Neuron (in vitro differentiated cells): Measurements from ENCODE around the gene RBKS.
"Not testable (repeated sequence)": the region's sequence is repeated elsewhere in the genome, so short reads cannot be mapped to it uniquely, and the experiment has no call there.

Experiments used
- H2AFZ ChIP-seq: one replicate; pipeline ENCODE4 v1.6.1; 2013; ENCODE audit warnings: low read depth, mild to moderate bottlenecking, inconsistent platforms, low read length, moderate library complexity
- H3K27me3 ChIP-seq: one replicate; pipeline ENCODE4 v1.6.1; 2013; ENCODE audit warnings: low read length; ENCODE audit not compliant: insufficient read depth
- H3K36me3 ChIP-seq: one replicate; pipeline ENCODE4 v1.6.1; 2013; ENCODE audit warnings: low read length; ENCODE audit not compliant: insufficient read depth
- H3K4me1 ChIP-seq: one replicate; pipeline ENCODE4 v1.6.1; 2013; ENCODE audit warnings: low read length; ENCODE audit not compliant: insufficient read depth
- H3K4me3 ChIP-seq: 2 replicates; pipeline ENCODE4 v1.5.1; 2013; ENCODE audit warnings: mild to moderate bottlenecking, low read length, moderate library complexity
- H3K9me3 ChIP-seq: one replicate; pipeline ENCODE4 v1.6.1; 2013; ENCODE audit warnings: low read length

Gene RBKS

GRCh38 chr2:27881815-27882583, 8.2 kb downstream of the RBKS start:
- H3K27me3 ChIP-seq, H3K4me3 ChIP-seq, H2AFZ ChIP-seq, H3K9me3 ChIP-seq, H3K36me3 ChIP-seq, H3K4me1 ChIP-seq: not testable (repeated sequence)

GRCh38 chr2:27878825-27879224, 11.4 kb downstream of the RBKS start:
- no peak overlapping the region for H3K4me3 ChIP-seq
- H3K9me3 ChIP-seq, result no peaks in the 10 kb centered on the region
- H3K27me3 ChIP-seq, result no peaks in the 10 kb centered on the region
- H3K36me3 ChIP-seq, result no peaks in the 10 kb centered on the region
- H3K4me1 ChIP-seq, result no peaks in the 10 kb centered on the region
- no peak overlapping the region for H2AFZ ChIP-seq

DNA sequence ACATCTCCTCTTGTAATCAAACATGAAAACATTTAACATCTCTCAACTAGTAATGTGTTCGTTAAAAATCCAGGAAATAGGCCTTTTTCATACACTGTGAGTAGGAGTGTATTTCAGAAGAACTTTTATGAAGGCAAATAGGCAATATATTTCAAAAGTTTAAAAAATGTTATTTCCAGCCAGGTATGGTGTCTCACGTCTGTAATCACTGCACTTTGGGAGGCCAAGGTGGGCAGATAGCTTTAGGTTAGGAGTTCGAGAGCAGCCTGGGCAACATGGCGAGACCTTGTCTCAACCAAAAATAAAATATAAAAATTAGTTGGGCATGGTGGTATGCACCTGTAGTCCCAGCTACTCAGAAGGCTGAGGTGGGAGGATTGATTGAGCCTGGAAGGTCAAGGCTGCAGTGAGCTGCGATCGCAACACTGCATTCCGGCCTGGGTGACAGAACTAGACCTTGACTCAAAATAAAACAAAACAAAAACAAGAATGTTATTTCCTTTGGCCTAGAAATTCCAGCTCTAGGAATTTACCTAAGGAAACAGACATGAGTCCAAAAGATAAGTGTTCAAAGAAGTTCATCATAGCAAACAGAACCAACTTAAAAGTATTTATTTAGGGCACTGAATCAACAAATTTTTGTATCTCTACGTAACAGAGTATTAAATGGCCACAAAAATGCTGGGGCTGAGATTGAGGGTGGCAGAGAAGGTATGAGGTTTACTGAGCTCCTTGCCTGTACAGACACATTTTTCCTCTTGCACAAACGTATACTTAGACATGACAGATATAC, 14.9 kb downstream of the RBKS start:
- H3K4me3 ChIP-seq, result no peak overlapping the region
- H3K27me3 ChIP-seq, result no peaks in the 10 kb centered on the region
- H2AFZ ChIP-seq, result no peak overlapping the region
- H3K9me3 ChIP-seq, result no peaks in the 10 kb centered on the region
- no peaks in the 10 kb centered on the region for H3K4me1 ChIP-seq
- no peaks in the 10 kb centered on the region for H3K36me3 ChIP-seq

- Histone ChIP-seq H3K27me3 (no peaks in the 10 kb centered on the region), H3K9me3 (no peaks in the 10 kb centered on the region), H2AFZ (no peak overlapping the region), H3K36me3 (no peaks in the 10 kb centered on the region), H3K4me1 (no peaks in the 10 kb centered on the region), H3K4me3 (no peak overlapping the region)
Measured at GRCh38 chr2:27873091-27873490, 17.1 kb downstream of the RBKS start.

DNA sequence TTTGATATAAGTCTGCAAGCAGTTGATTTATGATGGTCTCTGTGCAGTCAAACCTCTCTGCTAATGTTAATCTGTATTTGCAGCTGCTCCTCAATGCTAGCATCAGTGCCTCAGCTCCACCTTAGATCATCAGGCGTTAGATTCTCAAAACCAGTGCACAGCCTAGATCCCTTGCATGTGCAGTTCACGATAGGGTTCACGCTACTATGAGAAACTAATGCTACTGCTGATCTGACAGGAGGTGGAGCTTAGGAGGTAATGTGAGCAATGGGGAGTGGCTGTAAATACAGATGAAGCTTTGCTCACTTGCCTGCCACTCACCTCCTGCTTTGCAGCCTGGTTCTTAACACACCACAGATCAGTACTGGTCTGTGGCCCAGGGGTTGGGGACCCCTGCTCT, 18.4 kb downstream of the RBKS start:
- Histone ChIP-seq H3K9me3 (no peaks in the 10 kb centered on the region), H3K36me3 (no peaks in the 10 kb centered on the region), H3K4me3 (no peak overlapping the region), H3K27me3 (no peaks in the 10 kb centered on the region), H3K4me1 (no peaks in the 10 kb centered on the region), H2AFZ (no peak overlapping the region)

GRCh38 chr2:27870724-27871123, 19.5 kb downstream of the RBKS start:
- H2AFZ ChIP-seq, result no peak overlapping the region
- no peak overlapping the region for H3K4me3 ChIP-seq
- no peaks in the 10 kb centered on the region for H3K27me3 ChIP-seq
- H3K36me3 ChIP-seq, result no peaks in the 10 kb centered on the region
- H3K4me1 ChIP-seq, result no peaks in the 10 kb centered on the region
- no peaks in the 10 kb centered on the region for H3K9me3 ChIP-seq

DNA sequence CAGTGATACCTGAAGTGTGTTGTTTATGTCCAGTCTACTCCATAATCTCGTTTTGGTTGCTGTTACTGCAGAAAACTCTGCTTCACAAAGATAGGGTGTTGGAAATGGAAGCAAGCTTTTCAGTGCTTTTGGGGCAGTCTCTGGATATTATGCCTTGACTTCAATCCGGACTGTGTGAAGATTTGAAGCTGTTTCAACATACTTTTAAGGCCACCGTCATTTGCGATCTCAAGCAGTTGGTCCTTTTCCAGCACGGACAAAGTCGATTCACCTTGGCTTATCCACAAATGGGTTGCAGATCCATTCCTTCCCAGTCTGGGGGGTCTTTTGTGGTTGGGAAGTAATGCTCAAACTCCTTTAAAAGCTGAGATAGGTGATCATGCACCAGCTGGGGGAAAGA, 20.4 kb downstream of the RBKS start:
- H3K27me3 ChIP-seq, result no peaks in the 10 kb centered on the region

GRCh38 chr2:27866237-27866636, 23.9 kb downstream of the RBKS start:
- H3K27me3 ChIP-seq, result no peaks in the 10 kb centered on the region
- H3K4me1 ChIP-seq, result peaks cover 3% of the 10 kb centered on the region
- no peaks in the 10 kb centered on the region for H3K9me3 ChIP-seq
- H2AFZ ChIP-seq, result no peak overlapping the region
- H3K4me3 ChIP-seq, result no peak overlapping the region
- no peaks in the 10 kb centered on the region for H3K36me3 ChIP-seq

More for the DNA sequence above, 20.4 kb downstream of the RBKS start:
- Histone ChIP-seq H3K4me3 (no peak overlapping the region), H3K4me1 (no peaks in the 10 kb centered on the region), H3K36me3 (no peaks in the 10 kb centered on the region), H2AFZ (no peak overlapping the region), H3K9me3 (no peaks in the 10 kb centered on the region)

- H3K36me3 ChIP-seq, H3K27me3 ChIP-seq, H2AFZ ChIP-seq, H3K9me3 ChIP-seq, H3K4me3 ChIP-seq, H3K4me1 ChIP-seq: not testable (repeated sequence)
Measured at GRCh38 chr2:27863955-27864354, 26.2 kb downstream of the RBKS start.

DNA sequence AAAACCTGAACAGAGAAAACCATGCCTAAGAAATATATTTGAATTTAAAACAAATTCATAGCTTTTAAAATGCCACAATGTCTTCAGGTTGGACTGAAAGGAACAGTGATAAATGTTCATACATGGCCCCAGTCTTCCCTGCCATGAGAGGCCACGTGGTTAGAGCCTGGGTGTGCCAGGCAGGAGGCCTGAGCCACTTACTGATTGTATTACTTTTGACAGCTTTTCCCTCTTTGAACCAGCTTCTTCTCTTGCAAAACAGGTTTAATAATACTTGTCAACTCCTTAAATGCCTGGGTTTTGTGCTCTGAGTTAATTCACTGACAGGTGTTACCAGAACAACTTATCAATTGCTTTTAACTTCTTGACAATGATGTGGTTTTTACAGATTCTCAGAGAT, 27.0 kb downstream of the RBKS start:
- no peaks in the 10 kb centered on the region for H3K27me3 ChIP-seq
- H3K4me1 ChIP-seq, result peaks cover 3% of the 10 kb centered on the region
- H3K4me3 ChIP-seq, result no peak overlapping the region
- H2AFZ ChIP-seq, result no peak overlapping the region
- no peaks in the 10 kb centered on the region for H3K9me3 ChIP-seq
- H3K36me3 ChIP-seq, result no peaks in the 10 kb centered on the region

DNA sequence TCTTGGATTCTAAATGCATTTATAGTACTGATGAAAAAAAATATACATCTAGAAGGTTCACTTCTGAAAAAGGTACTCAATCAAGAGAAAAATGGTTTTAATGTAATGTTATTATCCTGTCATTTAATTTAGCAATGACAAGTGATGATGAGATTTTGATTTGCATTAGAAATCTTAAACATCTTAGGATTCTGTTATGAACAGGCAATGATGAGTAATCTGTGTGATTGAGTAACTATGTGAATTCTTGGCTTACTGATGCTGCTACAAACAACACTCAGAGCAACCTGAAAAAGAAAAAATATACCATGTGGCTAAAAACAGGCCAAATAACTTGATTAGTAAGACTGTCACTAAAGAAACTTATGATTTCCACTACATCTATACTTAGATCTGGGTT, 30.1 kb downstream of the RBKS start:
- H3K4me1 ChIP-seq, result peaks cover 3% of the 10 kb centered on the region
- H3K4me3 ChIP-seq, result no peak overlapping the region
- no peaks in the 10 kb centered on the region for H3K36me3 ChIP-seq
- peaks cover 2% of the 10 kb centered on the region for H3K9me3 ChIP-seq
- H3K27me3 ChIP-seq, result no peaks in the 10 kb centered on the region
- H2AFZ ChIP-seq, result no peak overlapping the region

GRCh38 chr2:27857417-27858172, 32.6 kb downstream of the RBKS start:
- H3K27me3 ChIP-seq, result no peaks in the 10 kb centered on the region
- no peak overlapping the region for H2AFZ ChIP-seq
- no peak overlapping the region for H3K4me3 ChIP-seq
- no peaks in the 10 kb centered on the region for H3K4me1 ChIP-seq
- H3K36me3 ChIP-seq, result no peaks in the 10 kb centered on the region
- peaks cover 5% of the 10 kb centered on the region for H3K9me3 ChIP-seq

GRCh38 chr2:27856956-27857355, 33.2 kb downstream of the RBKS start:
- Histone ChIP-seq H3K4me1 (no peaks in the 10 kb centered on the region), H3K9me3 (peaks cover 5% of the 10 kb centered on the region)

More at GRCh38 chr2:27856956-27857355, 33.2 kb downstream of the RBKS start:
- H3K4me3 ChIP-seq, result no peak overlapping the region
- H3K36me3 ChIP-seq, result no peaks in the 10 kb centered on the region
- H2AFZ ChIP-seq, result no peak overlapping the region
- no peaks in the 10 kb centered on the region for H3K27me3 ChIP-seq
